Prostate gland (tissue), 2 donors: ENCODE results near the gene CYBC1.

ENCODE experiments used
- POLR2A ChIP-seq: fragments of 450-650 bp; IDR thresholded peaks from one replicate; pipeline ENCODE4 v1.6.1; 2016; ENCODE audit warnings: antibody characterized with exemption, mild to moderate bottlenecking
- POLR2AphosphoS5 ChIP-seq: sonication (generic); formaldehyde crosslinking; IDR thresholded peaks from one replicate; pipeline ENCODE4 v1.6.1; 2017; ENCODE audit warnings: antibody characterized with exemption
- TF ChIP-seq, protein P1 (sequence below), 4 experiments: fragments of 200-600 bp in 2 of 4; fragments of 450-650 bp in 2 of 4; sonication (generic) in 2 of 4; IDR thresholded peaks; 1 replicate in 3 of 4; 2 replicates in 1 of 4; pipeline ENCODE4 v1.5.1; 2016 to 2019; ENCODE audit warnings: antibody characterized with exemption in 4 of 4, mild to moderate bottlenecking in 2 of 4, moderate library complexity in 2 of 4

DNA sequence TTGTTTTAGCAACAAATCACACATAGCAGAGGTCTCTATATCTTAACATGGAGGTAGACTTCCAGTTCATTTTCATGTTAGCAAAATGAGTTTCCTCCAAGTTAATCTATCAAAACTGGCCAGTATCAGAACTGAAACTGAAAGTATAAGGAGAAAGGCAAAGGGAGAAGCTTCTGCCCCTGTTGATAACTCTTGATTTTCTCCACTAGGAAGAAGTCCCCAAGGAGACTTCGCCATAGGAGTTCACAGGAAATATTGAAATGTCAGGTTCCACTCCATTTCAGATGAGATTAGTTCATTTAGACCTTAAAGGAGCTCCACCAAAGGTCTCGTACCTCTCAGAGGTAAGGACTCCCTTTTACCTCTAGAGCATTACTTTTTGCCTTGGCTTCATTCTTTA, 31.0 kb downstream of the CYBC1 start:
- TF ChIP-seq, protein P1, sequence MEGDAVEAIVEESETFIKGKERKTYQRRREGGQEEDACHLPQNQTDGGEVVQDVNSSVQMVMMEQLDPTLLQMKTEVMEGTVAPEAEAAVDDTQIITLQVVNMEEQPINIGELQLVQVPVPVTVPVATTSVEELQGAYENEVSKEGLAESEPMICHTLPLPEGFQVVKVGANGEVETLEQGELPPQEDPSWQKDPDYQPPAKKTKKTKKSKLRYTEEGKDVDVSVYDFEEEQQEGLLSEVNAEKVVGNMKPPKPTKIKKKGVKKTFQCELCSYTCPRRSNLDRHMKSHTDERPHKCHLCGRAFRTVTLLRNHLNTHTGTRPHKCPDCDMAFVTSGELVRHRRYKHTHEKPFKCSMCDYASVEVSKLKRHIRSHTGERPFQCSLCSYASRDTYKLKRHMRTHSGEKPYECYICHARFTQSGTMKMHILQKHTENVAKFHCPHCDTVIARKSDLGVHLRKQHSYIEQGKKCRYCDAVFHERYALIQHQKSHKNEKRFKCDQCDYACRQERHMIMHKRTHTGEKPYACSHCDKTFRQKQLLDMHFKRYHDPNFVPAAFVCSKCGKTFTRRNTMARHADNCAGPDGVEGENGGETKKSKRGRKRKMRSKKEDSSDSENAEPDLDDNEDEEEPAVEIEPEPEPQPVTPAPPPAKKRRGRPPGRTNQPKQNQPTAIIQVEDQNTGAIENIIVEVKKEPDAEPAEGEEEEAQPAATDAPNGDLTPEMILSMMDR (IDR thresholded peaks at IDR 0.05) = no peak
- TF ChIP-seq POLR2A (no peak), POLR2AphosphoS5 (no peak)
